Kidney capillary endothelial cell (primary cell): Measurements from ENCODE around the gene SETD1B.
"Not testable (repeated sequence)": the region's sequence is repeated elsewhere in the genome, so short reads cannot be mapped to it uniquely, and the experiment has no call there.

Experiments used
- DNase-seq: peaks from one replicate; pipeline ENCODE4 v3.0.0-alpha.2; 2018; ENCODE audit warnings: low spot score

The SETD1B gene

DNA sequence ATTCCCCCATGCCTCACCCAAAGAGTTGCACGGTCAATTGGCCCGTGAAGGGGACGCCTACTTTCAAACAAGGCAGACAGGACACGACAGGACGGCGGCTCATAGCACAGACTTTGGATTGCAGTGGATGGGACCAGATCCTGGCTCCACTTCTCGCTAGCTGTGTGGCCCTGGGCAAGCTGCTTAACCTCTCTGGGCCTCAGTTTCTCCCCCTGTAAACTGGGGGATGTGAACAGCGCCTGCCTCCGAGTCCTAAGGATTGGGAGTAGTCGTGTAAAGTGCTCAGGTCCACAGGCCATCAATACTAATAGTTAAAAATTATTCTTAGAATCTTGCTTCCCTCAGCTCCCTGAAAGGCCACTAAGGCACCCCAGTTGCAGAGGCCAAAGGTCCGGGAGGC, 23.4 kb upstream of the SETD1B start:
- DNase-seq: no peak

DNA sequence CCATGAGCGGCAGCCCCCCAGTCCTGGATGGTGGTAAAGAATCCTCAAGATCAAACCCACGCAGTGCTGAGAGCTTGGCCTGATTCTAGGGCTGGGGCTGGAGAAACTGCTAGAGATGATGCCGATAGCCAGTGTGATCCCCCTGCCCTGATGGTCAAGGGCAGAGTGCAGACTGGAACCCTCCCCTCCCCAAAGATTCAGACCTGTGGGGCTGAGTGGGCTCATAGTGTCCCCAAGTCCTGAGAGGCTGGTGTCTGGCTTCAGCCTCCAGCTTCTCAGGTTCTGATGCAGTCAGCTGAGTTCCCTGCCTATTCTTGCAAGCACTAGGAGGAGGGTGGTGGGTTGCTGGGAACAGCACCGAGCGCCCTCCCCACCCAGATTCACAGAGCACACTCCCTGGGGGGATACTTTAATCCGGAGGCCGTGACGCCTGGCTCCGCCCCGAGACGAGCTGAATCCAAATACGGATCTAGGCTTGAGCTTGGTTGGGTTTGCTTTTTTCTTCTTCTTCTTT, 22.3 kb upstream of the SETD1B start:
- no peak for DNase-seq

GRCh38 chr12:121781998-121782979, 21.5 kb upstream of the SETD1B start:
- no peak for DNase-seq

DNA sequence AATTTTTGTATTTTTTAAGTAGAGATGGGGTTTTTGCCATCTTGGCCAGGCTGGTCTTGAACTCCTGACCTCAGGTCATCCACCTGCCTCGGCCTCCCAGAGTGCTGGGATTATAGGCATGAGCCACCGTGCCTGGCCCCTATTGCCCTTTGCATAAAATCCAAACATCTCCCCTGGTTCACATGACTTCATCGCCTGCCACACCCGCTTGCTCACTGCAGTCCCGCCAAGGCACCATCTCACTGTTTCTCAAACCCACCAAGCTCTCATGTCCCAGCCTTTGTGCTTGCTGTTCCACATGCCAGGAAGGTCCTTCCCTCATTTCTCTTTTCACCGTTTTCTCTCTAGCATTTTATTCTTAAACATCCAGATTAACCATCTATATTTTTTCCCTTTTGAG, 20.0 kb upstream of the SETD1B start:
- no peak for DNase-seq

DNA sequence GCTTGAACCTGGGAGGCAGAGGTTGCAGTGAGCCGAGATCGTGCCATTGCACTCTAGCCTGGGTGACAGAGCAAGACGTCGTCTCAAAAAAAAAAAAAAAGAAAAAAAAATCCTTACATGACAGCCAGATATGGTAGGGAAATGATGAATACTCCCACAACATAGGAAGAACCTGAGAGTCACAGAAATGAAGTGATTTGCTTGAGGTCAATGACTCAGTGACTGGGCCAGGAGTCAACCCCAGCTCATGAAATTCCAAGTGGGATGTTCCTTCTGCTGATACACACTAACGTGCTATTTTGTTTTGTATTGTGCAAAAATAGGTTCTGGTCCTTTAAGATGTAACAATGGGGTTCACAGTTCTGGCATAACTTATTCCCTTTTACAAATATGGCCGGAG, 19.3 kb upstream of the SETD1B start:
- DNase-seq: peak; percentile 95

DNA sequence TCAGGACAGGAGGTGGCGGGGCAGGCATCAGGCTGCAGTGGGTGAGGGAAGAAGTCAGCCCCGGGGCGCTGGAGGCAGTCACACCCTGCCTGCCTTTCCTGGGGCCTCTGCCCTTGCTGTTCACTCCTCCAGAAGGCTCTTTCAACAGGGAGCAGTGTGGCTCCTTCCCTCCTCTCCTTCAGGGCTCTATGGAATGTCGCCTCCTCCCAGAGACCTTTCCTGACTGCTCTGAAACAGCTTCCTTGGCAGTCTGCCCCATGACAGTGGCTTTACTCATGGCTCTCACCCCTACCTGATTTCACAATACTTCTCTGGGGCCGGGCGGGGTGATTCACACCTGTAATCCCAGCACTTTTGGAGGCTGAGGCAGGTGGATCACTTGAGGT, 17.4 kb upstream of the SETD1B start:
- DNase-seq: peak; percentile 79

DNA sequence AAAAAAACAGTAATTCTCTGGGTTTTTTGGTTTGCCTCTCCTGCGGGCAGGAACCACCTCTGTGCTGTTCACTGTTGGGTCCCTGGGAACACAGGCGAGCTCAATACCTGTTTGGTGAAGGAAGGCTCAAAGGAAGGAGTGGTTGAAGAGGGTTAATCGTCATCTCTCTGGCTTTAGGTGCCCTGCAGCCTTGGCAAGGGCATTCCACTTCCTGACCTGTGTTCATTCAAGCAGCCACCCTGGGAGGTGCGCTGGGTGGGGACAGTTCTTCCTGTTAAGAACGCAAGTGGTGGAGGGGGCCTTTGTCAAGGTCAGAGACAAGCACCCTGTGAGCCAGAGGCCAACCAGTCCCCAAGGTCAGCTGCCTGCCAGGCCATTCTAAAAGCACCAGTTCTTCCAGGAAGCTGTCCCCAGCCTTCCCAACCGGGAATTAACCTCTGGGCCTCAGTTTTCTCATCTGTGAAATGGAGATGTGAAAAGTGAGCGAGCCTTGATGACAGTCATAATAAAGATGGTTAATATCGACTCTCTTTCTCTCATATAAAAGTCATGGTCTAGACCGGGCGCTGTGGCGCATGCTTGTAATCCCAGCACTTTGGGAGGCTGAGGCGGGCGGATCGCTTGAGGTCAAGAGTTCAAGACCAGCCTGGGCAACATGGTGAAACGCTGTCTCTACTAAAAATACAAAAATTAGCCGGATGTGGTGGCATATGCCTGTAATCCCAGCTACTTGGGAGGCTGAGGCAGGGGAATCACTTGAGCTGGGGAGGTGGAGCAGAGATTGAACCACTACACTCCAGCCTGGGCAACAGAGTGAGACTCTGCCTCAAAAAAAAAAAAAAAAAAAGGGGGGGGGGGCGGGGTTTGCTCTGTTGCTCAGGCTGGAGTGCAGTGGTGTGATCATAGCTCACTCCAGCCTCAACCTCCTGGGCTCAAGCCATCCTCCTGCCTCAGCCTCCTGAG, 16.5 kb upstream of the SETD1B start:
- DNase-seq: no peak

DNA sequence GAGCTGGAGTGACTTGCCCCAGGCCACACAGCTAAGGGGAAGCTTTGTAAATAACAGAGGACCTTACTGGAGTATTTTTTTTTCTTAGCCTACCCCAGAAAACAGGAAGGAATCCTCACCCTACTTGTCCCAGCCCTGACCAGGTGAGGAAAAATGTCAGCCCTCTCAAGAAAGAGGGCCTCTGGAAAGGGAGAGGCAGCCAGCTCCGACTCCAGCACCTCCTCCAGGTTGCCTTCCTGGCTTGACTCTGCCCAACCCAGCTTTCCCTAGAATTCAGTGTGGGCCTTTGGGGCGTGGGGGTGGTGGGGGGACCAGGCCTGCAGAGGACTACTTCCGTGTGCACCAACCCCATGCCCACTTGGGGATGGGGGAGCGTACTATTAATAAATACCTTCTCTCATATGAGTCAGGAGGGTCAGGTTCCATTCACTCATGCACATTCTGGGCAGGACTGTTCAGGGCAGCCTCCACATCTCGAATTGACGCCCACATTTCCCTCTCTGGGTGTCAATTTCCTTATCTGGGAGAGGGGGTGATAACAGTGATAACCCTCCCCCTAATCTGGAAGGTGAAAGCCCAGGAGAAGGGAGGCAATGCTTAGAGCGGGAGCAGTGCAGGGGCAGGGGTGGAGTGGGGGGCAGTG, 15.5 kb upstream of the SETD1B start:
- no peak for DNase-seq

GRCh38 chr12:121789233-121789781, 14.5 kb upstream of the SETD1B start:
- no peak for DNase-seq

- peak; percentile 85 for DNase-seq
These were observed 13.7 kb upstream of the SETD1B start for GRCh38 chr12:121789800-121790728.

DNA sequence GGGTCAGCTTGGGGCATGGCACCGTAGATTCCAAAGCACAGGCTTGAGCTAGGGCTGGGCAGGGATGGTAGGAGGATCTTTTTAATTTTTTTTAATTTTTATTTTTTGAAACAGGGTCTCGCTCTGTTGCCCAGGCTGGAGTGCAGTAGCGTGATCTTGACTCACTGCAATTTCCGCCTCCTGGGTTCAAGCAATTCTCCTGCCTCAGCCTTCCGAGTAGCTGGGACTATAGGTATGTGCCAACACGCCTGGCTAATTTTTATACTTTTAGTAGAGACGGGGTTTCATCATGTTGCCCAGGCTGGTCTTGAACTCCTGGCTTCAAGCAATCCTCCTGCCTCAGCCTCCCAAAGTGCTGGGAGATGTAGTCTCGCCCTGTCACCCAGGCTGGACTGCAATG, 13.0 kb upstream of the SETD1B start:
- DNase-seq: not testable (repeated sequence)

GRCh38 chr12:121791671-121792551, 11.9 kb upstream of the SETD1B start:
- no peak for DNase-seq

DNA sequence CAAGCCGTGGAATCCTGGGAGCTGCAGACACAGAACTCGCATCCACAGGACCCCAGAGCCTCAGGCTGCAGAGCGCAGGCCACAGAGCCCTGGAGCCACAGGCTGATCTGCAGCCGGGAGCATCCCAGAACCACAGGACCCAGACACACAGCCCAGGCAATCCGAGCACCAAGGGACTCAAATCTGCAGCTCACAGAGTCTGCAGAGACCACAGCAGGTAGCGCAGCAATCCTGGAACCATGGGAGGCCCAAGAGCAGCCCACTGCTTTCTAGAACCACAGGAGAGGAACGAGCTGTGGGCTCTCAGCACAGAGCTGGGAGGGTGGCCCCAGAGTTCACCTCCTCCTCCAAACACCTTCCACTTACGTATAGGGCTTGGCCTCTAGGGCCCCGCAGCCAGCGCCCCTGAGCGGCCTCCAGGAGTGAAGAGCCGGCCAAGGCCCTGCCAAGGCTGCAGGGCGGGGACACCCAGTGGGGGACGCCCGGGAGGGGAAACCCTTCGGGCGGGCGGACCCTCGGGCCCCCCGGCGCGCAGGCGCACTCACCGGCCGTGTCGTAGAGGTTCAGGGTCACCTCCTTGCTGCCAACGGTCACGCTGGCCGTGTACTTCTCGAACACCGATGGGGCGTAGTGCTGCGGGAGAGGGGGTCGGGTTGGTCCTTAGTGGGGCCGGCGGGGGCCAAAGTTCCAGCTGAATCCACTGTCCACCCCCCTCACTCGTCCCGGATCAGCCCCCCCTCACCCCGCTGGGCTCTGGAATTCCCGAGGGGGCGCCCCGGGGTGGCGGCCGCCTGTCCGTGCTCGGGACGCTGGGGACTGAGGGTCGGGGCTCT, 11.0 kb upstream of the SETD1B start:
- no peak for DNase-seq

- no peak for DNase-seq
These were observed 10.4 kb upstream of the SETD1B start, which contains the start of gene RHOF for GRCh38 chr12:121793440-121793837. Gene RHOF, minus strand, starts transcription at chr12:121793688. Its CDS starts 55 bp downstream, at chr12:121793633.

DNA sequence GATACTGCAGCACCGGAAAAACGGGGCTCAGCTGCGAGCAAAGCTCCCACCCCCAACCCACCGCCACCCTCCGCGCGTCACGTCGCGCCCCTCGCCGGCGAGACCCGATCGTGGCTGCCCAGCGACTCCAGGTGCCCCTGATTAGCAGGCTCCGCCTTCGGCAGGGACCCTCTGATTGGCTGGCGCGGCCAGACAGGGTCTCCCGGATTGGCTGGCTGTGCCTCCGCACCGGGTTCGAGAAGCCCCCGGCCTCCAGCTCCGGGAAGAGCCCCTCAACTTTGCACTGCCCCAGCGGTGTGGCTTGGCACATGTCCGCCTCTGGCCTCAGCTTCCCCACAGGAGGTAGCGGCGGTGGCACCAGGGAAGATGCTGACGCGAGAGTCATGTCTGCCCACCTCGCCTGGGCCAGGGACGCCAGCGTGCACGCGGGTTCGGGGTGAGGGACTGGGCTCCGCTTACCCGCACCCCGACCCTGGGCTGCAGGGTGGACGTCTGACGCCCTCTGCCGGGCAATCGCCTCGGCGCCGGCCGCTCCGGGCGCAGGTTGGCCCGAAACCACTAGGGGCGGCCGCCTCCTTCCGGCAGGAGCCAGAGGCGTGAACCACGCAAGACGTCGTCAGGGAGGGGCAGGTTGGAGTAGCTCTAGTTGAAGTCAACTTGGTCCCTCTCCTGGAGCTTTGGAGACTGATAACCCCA, 9.8 kb upstream of the SETD1B start:
- DNase-seq: peak; percentile 94

GRCh38 chr12:121794534-121795033, 9.2 kb upstream of the SETD1B start:
- no peak for DNase-seq
